ENCODE results near the gene PRR19.

DNA sequence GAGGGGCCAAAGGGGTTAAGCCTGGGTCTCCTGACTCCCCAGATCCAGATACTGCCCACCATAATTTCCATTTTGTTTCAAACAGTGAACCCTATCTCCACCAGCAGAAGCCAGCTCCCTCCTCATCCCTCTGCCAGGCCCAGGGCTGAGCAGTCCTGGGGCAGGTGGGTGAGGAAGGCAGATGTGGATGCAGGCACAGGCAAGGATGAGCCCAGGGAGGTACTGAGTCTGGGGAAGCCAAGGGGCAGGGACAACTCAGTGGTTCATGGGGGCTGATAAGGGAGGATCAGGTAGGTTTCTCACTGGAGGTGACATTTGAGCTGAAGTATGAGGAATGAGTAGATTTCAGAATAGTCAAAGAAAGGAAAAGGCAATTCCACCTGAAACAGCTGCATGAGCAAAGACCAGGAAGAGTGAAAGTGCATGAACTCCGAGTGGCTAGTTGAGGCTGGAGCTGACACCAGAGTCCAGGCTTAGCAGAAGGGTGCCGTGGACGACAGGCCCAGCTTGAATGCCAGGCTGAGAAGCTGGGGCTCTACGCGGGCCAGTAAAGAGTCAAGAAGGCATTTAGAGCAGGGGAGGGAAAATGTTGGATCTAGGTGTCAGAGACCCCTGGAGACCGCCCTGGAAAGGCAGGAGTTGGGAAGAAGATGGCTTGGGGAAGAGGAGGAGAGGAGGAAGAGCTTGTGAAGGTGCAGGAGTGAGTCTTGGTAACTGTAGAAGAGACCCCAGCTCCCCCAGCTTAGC, 22.6 kb upstream of the PRR19 start:
- TF ChIP-seq, protein P1, sequence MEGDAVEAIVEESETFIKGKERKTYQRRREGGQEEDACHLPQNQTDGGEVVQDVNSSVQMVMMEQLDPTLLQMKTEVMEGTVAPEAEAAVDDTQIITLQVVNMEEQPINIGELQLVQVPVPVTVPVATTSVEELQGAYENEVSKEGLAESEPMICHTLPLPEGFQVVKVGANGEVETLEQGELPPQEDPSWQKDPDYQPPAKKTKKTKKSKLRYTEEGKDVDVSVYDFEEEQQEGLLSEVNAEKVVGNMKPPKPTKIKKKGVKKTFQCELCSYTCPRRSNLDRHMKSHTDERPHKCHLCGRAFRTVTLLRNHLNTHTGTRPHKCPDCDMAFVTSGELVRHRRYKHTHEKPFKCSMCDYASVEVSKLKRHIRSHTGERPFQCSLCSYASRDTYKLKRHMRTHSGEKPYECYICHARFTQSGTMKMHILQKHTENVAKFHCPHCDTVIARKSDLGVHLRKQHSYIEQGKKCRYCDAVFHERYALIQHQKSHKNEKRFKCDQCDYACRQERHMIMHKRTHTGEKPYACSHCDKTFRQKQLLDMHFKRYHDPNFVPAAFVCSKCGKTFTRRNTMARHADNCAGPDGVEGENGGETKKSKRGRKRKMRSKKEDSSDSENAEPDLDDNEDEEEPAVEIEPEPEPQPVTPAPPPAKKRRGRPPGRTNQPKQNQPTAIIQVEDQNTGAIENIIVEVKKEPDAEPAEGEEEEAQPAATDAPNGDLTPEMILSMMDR (IDR thresholded peaks at IDR 0.05): no peak
- no peak for TF ChIP-seq POLR2A (IDR thresholded peaks at IDR 0.05)
- TF ChIP-seq EP300 (IDR thresholded peaks at IDR 0.05): no peak

All from tibial nerve (tissue), 4 donors.